ENCODE measurements around the gene HCRT.
"Not testable (repeated sequence)": the region's sequence is repeated elsewhere in the genome, so short reads cannot be mapped to it uniquely, and the experiment has no call there.

Gene HCRT

DNA sequence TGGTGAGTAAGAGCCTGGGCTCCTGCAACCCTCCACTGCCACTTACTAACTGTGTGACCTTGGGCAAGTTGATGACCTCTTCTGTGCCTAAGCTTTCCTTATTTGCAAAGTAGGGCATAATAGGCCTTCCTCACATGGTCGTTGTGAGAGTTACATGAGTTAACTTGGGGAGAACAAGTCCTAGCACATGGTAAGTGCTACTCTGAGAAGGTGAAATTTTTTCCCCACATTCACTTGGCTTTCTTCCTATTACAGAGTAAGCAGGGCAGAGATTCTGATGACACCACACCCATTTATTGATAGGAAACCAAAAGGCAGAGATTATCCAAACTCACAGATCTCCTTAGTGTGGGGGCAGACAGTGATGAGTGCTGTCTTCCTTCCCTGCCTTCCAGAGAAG is 5.9 kb downstream of the HCRT start:
- peak; percentile 31 for DNase-seq

DNA sequence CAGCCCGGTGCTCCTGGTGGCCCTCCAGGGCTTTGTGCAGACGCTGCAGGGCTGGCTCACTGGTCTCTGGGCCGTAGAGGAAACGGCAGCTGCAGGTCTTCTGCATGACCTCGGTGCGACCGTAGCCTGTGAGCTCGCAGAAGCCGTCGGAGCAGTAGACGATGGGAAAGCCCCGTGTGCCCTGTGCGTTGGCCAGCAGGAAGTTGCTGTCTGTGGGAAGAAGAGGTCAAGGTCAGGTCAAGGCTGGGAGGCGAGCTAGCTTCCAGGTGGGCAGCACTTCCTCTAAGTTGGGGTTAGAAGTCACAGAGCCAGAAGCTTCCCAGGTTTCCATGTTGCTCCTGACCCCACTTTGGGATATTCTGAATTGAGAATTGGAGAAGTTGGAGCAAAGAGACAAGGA is 6.4 kb downstream of the HCRT start:
- peak; percentile 83 for DNase-seq

DNA sequence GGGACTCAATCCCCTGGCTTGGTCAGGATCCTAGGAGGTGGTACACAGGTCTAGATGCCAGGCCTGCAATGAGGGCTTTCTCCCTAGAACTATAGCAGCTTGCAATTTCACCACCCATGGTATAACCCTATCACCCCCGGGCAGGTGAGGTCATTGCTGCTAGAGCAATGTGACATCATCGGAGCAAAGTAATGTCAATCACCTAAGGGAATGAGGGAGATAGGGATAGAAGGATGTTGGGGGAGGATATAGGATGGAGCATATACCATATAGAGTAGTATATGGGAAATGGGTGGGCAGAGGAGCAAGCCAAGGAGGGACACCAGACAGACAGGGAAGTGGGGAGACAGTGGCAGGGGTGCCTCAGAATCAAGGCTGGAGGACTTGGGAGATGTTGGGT is 7.6 kb downstream of the HCRT start:
- DNase-seq, result no peak

DNA sequence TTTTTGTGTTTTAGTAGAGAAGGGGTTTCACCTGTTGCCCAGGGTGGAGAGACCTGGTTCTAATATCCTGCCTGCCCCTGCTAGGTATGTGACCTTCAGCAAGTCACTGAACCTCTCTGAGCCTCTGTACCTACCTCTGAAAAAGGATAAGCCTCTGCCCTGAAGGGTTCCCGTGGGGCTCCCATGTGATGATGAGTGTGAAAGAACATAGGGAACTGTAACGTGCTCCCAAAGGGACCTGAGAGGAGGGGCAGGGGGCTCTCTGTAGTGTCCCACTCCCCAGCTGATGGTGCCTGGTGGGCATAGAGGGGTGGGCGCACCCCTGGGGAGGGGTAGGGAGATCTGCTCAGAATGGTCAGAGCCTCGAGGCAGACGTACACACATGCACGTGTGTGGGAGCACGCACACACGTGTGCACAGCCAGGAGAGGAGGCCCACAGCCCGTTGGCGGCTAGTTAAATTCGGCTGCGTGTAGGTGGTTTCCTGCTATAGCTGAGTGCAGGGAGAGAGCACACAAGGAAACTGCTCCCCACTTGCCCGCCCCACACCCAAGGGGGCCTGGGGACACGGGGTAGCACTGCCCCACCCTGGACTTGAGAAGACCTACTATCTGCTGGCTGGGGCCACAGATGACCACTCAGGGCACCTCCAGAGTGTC is 11.0 kb downstream of the HCRT start:
- no peak for DNase-seq

DNA sequence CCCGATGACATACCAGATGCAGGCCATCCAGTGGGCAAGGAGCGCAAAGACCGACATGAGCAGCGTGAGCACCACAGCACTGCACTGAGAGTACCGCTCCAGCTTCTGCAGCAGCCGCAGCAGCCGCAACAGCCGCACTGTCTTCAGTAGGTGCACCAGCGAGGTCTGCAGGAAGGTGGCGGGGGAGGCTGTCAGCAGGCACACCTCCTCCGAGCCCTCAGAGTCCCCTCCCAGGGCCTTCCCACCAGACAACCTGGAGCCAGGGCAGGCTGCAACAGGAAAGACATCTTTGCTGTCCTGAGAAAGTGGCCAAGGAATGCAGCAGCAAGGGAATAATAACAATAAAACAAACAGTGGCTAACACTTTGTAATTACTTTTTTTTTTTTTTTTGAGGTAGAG is 13.4 kb downstream of the HCRT start:
- no peak for DNase-seq

DNA sequence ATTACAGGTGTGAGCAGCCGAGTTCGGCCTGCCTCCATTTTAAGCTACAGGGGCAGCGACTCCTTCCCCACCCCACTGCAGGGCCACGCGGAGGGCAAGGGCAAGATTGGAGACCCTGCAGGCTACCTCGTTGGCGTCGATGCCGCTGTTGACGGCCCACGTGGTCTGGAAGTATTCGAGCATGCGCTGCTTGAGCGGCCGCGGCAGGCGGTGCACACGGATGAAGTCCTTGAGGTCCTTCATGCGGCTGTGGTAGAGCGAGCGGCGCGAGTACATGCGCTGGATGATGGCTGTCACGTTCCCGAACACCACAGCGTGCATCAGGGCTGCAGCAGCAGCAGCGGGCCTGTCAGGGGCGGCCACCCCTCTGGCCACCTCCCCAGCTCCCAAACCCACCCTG is 15.9 kb downstream of the HCRT start:
- no peak for DNase-seq

DNA sequence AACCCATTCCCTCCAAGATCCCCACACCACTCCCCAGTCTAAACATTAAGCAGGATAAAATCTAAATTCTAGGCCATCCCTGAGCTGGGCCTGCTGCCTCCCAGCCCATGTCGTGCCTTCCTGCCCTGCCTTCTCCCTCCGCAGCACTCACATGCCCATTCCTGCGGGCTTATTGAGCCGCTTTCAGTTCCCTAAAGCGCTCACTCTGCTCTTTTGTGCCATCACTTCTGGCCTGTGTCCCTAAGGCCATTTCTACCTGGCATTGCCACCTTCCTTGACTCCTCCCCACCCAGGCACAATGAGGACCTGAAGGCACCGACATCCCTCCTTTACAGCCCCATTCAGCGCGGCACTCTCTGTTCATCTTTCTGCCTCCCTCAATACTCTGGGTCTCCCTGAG is 17.4 kb downstream of the HCRT start:
- DNase-seq, result peak; percentile 58

DNA sequence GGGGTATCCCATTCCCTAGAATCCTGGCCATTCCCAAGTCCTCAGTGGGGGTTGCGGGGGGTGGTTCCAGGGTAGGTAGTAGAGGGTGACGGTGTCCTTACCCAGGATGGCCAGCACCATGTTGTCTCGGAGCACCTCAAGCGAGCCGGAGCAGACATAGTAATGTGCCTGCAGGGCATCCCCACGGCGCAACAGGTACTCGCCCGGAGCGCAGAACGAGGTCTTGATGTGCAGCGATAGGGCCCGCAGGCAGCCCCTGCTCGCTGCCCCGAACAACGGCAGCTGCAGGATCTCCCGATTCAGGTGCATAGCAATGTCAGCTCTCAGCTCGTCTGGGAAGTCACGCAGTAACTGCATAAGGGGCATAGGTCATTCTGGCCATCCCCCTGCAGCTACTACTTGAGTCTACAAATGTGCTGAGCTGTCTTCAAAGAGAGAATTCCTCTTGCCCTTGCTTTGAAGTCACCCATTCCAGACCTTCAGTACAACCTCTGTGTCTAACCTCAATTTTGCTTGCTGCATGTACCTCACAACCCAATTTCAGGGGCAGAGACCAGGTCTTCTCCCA is 19.0 kb downstream of the HCRT start:
- no peak for DNase-seq

DNA sequence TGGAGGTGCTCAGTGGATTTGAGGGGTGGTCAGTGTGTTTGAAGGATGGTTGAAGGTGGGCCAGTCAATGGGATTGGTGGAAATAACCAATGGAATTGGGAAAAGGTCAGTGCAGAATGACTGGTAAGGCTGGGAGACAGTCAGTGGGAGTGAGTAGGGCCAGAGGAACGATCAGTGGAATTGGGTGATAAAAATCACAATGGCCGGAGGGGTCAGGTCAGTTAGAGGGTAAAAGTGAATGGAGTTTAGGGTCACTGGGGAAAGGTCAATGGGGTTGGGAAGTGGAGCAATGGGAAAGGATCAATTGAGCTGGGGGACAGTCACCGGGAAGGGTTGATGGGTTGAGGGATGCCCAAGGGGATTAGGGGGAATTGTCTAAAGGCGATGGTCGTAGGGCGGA is 19.5 kb downstream of the HCRT start:
- no peak for DNase-seq

DNA sequence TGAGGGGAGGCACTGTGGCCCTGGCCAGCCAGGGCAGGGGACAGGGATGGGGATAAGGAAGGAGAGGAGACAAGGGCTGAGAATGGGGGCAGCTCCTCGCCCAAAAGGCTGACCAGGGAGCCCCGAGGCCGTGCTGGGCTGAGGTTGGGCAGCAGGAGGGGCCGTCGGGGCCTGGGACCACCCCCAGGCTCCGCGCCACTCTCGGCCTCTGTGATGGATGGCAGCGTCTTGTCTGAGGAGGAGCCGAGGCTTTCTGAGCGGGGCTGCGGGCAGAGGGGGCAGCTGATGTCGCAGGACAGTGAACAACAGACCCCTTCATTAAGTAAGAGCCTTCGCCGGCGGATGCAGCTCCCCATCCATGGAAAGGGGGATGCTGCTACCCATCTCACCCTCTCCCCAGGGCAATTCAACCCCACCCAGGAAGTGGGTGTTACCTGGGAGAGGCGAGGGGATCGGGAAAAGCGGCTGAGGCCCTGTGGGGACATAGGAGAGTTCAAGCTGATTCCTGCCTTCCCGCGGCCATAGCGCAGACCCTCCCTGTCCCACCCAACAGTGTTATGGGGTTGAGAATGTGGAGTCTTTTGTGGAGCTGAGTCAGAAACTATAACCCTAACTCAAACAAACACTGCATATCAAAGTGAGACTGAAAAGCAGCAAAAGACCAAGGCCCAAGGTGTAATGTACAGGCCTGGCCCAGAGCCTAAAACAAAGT is 21.4 kb downstream of the HCRT start:
- no peak for DNase-seq

DNA sequence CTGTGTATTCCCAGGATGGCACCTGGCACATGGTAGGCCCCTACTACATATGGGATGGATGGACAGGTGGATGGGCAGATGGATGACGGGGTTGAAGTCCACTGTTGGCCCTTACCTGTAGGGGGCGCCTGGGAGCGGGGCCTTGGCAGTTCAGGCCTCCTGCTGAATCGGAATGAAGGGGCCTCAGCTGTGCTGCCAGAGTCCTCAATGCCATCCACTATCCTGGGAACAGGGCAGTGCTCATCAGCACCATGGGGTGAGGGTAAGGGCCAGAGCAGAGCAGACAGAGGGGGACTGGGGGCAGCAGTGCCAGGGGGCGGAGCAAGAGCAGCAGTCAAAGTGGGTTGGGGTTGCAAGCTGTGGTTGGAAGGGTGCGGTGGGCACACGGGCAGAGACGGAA is 22.1 kb downstream of the HCRT start:
- DNase-seq, result peak; percentile 31

DNA sequence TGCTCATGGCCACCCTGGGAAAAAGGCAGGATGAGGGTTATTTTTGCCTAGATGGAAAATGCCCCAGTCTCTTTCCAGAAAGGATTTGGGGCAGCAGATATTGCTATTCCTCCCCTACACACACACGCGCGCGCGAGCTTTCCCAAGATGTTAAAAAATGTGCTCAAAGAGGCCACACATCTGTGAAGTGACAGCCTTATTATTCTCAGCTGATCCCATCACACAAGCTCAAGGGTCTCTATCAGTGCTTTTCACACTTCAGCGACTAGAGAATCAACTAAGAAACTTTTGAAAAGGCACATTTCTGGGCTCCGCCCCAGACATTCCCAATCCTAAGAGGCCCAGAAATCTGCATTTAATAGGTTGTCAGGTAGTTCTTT is 24.7 kb downstream of the HCRT start:
- no peak for DNase-seq

DNA sequence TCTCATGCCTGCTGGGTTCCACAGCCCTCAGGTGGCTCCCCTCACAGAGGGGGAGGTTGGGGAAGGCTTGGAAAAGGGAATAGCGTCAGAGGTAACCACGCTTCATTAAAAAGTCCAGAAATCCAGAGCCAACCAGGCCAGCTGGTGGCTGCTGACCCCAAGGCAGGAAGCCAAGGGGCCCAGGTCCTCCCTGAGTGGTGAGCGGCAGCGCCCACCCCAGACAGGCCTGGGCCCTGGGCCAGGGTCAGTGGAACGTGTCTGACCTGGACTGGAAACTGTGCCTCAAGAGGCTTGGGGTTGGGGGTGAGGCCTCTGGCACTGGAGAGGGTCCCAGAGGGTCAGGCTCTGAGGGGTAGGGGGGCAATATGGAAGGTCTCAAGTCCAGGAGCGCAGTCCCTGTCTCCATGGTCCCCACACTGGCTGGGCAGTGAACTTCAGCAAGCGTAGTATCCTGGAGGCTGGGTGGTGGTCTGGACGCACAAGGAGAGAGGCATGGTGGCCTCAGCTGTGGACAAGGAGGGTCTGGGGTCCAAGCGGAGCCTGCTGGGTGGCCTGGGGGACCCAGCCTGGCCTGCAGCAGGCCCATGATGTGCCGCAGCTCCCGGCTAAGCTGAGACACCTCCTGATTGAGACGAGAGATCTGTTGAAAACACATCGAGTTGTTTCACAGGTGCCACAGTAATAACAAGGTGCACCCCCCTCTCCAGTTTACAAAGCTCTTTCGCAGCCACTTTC is 25.3 kb downstream of the HCRT start:
- DNase-seq, result no peak

DNA sequence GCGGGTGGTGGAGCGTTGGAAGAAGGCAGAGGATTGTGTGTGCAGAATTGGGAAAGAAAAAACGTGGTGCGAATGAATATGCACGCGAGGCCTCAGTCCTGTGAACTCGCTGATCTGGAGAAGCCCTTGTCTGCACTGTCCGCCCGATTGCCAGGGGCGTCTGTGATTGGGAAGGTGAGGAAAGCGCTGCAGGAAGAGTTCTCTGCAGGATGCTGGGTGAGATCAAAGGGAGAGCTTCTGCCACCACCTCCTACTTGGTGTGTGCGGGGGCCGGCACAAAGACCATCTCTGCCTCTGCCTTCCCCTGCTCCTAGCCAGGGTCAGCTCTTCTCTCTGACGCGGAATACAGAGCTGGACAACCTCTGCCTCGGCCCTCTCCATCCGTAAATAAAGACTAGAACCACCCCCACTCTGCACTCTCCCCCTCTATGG is 29.6 kb downstream of the HCRT start:
- no peak for DNase-seq

DNA sequence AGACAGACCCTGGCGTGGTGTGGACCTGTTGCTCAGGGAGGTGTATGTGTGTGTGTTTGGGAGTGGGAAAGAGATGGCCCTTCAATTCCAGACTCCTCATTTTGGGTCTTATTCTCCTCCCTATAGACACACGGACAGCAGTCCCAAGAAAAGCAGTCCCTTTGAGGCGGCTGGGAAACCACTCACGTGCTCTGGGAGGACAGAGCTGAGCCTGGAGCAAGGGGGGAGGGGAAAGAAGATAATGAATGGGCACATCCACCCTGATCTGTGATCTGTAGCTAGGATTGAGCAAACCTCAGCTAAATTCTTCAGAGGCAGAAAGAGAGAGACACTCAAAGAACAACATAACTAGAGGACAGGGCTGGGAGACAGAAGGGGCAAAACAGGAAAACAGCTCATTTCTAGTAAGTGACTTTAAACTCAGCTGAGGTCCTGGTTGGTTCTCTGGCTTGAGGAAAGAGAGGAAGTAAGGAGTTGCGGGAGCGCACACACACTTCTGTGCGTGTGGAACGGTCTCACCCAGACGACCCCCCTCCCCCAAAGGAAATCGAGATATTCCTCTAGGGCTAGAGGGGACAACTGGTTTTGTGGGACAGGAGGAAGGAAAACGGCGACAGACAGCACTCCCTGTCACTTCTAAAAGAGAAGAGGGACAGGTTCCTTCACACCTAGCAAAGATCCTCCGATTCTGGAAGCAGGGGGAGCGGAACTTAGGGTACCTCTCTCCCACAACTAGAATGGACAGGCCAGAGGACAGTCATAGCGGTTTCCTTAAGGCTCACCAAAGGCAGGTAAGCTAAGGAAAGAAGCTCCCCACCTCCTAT is 31.1 kb downstream of the HCRT start:
- peak; percentile 44 for DNase-seq

DNA sequence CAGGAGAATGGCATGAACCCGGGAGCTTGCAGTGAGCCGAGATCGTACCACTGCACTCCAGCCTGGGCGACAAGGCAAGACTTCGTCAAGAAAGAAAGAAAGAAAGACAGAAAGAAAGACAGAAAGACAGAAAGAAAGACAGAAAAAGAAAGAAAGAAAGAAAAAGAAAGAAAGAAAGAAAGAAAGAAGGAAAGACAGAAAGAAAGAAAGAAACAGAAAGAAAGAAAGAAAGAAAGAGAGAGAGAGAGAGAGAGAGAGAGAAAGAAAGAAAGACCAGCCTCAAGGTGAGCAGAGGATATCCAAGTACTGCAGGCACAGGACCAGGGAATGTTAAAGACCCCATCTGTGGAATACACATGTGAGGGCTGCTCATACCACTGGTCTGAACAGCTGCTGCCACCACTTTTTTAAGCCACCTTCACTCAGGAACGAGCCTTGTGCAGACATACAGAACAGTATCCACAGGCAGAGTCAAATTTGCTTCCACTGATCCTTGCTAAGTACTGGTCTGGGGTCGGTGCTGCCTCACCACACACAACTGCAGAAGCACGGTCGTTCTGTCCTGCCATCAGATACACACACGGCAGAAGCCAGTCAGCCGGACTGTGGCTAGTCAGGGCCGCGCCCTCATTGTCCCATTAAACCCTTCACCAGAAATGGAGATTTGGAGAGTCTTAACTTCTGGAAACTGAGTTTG is 38.2 kb downstream of the HCRT start:
- DNase-seq, result no peak

DNA sequence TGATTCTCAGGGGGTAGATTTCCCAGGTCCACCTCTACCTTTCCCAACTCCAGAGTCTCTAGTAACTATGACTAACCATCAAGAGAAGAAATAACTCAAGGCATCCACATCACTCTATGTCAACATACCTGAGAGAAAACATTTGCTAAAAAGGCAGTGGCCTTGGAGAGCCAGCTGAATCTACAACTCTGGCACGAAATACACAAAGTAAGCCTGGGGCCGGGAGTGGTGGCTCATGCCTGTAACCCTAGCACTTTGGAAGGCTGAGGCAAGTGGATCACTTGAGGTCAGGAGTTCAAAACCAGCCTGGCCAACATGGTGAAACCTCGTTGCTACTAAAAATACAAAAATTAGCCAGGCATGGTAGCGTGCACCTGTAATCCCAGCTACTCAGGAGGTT is 42.1 kb downstream of the HCRT start:
- not testable (repeated sequence) for DNase-seq

DNA sequence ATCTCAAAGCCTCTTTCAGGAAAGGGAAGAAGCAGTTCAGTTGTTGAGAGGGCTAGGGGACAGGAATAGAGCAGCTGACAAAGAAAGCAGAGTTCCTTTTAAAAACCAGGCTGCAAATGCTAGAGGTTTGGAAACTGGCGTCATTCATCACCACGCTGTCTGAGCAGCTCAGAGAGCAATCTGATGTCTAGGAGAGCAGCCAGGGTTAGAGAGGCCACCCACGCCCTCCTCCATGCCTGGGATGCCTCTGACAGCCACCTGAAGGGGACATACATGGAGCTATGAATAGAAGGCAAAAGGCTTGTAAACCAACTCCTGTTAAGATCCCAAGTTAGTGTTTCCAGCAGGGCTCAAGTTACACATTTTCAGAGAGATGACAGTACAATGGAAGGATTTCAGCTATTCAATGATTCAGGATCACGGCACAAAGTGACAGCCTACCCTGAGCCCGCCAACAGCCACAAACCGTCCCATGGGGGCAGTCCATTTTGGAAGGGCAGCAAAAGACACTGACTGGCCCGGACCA is 42.8 kb downstream of the HCRT start:
- no peak for DNase-seq

DNA sequence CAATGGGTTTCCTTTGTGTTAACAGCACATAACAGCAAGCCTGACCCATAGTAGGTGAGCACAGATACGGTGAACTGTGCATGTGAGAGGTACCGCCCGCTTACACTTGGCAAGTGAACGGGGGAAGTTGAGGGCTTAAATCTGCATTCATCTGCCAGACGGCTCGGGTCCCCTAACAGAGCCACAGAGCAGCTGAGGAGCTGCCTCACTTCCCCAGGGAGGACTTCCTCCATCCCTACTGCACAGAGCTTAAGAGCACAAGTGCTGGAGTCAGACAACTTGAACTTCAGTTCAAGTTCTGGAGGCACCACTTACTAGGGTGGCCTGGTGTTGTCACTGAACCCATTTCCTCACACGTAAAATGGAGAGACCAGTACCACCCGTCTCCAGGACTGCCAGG is 43.9 kb downstream of the HCRT start:
- peak; percentile 19 for DNase-seq

DNA sequence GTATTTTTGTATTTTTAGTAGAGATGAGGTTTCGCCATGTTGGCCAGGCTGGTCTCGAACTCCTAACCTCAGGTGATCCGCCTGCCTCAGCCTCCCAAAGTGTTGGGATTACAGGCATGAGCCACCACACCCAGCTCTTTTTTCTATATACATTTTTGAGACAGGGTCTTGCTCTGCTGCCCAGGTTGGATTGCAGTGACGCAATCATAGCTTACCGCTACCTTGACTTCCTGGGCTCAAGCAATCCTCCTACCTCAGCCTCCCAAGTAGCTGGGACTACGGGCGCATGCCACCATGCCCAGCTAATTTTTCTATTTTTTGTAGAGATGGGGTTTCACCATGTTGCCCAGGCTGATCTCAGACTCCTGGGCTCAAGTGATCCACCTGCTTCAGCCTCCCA is 44.6 kb downstream of the HCRT start:
- not testable (repeated sequence) for DNase-seq

DNA sequence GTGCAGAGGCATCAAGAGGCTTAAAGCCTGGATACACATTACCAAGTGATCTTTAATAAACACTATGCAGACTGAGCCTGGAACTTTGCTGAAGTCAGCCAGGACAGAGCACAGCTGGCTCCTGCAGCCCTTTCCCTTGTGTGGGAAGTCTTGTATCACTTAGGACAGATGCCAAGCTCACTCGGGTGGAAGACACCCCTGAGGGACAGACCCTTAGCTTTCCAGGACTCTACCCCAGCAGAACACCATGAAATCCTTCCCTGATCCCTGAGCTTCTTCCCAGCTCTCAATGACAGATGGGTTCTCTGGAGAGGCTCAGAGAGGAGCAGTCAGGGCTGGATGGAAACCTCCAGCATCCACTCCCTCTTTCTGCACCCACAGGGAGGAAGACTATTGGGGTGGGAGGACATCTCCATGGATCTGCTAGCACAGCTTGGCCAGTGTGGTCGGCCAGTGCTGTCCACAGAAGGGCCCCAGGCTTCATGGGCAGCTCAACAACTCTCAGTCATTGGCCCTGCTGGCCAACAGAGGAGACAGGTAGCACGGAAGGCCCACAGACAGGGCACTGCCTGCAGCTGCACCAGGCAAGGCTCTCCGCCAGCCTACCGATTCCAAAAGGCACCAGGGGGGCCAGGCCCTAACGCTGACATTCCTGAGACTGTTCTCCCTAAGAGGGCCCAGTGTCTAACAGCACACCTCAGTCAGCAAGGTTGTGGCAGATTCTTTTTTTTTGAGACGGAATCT is 46.3 kb downstream of the HCRT start:
- DNase-seq, result no peak

Data from inflammatory macrophage treated with lipopolysaccharide for 4 hours (primary cell).